Sigmoid colon (tissue), 4 donors: ENCODE data around the gene ANKRD52.

ENCODE experiments used
- CTCF ChIP-seq, 4 experiments: fragments of 450-650 bp in 3 of 4; fragments of 200-600 bp in 1 of 4; IDR thresholded peaks; one replicate each; pipeline ENCODE4 v1.5.1; 2016 to 2019; ENCODE audit warnings: antibody characterized with exemption in 4 of 4, mild to moderate bottlenecking in 3 of 4, moderate library complexity in 2 of 4
- POLR2AphosphoS5 ChIP-seq, 4 donors: sonication (generic); formaldehyde crosslinking; IDR thresholded peaks; one replicate each; pipeline ENCODE4 v1.6.1; 2017; ENCODE audit warnings: antibody characterized with exemption in 4 of 4

- TF ChIP-seq CTCF (IDR thresholded peaks at IDR 0.05) (no peak), POLR2AphosphoS5 (IDR thresholded peaks at IDR 0.05) (no peak)
Measured at GRCh38 chr12:56197921-56198635, 60.1 kb downstream of the ANKRD52 start.
